Omental fat pad (tissue), 4 donors: ENCODE results near the gene TEX261. TPM values are rescaled to one million over a fixed set of nuclear protein-coding genes. Genes with fewer than 3 reads are reported as not detected.

Experiments used
- ATAC-seq: fragments of 150-250 bp; one replicate; pipeline ENCODE4 v1.9.1; 2016; ENCODE audit warnings: mild to moderate bottlenecking, moderate library complexity; ENCODE audit not compliant: low FRiP score
- DNase-seq: peaks from one replicate; pipeline ENCODE4 v3.0.0-alpha.2; 2019; ENCODE audit warnings: low spot score
- CTCF ChIP-seq, 3 donors: fragments of 450-650 bp; IDR thresholded peaks; one replicate each; pipeline ENCODE4 v1.5.1; 2016 to 2017; ENCODE audit warnings: antibody characterized with exemption in 3 of 3, mild to moderate bottlenecking in 3 of 3, moderate library complexity in 2 of 3
- total RNA-seq, 4 donors: library from RNA; depleted of rRNA; stranded (reverse); fragments of >200 nt; gene quantifications; one replicate each; pipeline ENCODE4 v1.1.0, GENCODE V29; 2016

The TEX261 gene
- total RNA-seq, 4 donors from 2014 or later: 33.6 to 63.0 (median 41.1) TPM

GRCh38 chr2:70943205-70943871 is 51.3 kb downstream of the TEX261 start:
- ATAC-seq (no peak), DNase-seq (no peak)
- no peak for TF ChIP-seq CTCF (IDR thresholded peaks at IDR 0.05)

- DNase-seq (no peak), ATAC-seq (no peak)
- no peak for TF ChIP-seq CTCF (IDR thresholded peaks at IDR 0.05)
Measured at GRCh38 chr2:70942396-70943204, 52.1 kb downstream of the TEX261 start.

- ATAC-seq (no peak), DNase-seq (no peak)
- TF ChIP-seq CTCF (IDR thresholded peaks at IDR 0.05): no peak
Measured at GRCh38 chr2:70941701-70942100, 53.0 kb downstream of the TEX261 start.

GRCh38 chr2:70941186-70941585 is 53.5 kb downstream of the TEX261 start:
- no peak for TF ChIP-seq CTCF (IDR thresholded peaks at IDR 0.05)
- no peak for ATAC-seq
- no peak for DNase-seq

GRCh38 chr2:70939839-70940580 is 54.7 kb downstream of the TEX261 start:
- DNase-seq (no peak), ATAC-seq (no peak)
- no peak for TF ChIP-seq CTCF (IDR thresholded peaks at IDR 0.05)

GRCh38 chr2:70939001-70939838 is 55.5 kb downstream of the TEX261 start:
- ATAC-seq (no peak), DNase-seq (no peak)
- TF ChIP-seq CTCF (IDR thresholded peaks at IDR 0.05): no peak
